DMS 273 (cell line): ENCODE results near the gene PTPRJ.
A peak's percentile ranks its signal among the peaks of the same experiment; 100 is the strongest.
"Not testable (repeated sequence)": the region's sequence is repeated elsewhere in the genome, so short reads cannot be mapped to it uniquely, and the experiment has no call there.

Experiments
- DNase-seq: peaks from one replicate; lab custom pipeline; 2025; ENCODE audit not compliant: unreplicated experiment; lab: John Stamatoyannopoulos, UW

The PTPRJ gene

DNA sequence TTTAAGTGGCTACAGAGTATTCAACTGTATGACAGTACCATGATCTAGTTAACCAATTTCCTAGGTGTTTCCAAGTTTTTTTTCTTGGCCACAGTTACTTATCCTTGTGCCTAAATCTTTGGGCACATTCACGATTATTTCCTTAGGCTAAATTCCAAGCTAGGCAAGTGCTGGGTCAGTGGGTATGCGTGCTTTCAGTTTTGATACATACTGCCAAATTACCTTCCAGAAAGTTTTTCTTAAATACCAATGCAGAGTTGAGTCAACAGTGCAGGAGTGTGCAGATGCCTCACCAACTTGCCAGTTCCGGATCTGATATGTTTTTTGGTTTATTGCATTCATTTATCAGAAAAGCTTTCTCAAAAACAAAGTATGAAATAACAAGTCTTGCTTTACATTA lies 168.4 kb downstream of the PTPRJ start:
- DNase-seq: no peak

DNA sequence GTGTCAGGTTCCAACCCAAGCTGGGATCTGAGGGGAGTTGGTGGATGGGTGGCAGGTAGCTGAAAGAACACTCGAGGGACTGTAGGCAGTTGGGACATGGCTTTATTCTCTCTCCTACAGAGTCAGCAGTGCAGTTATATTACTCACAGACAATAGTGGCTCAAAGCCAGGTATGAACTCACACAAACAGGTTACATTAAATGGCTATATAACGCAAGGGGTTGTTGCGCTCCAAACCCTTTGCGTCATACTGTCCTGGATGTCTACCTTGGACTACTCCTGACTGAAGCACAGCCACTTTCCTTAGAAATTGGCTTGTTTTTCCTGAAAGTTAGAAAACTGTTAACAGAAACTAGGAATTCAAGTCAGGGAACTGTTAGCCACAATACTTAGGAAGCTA lies 169.9 kb downstream of the PTPRJ start:
- DNase-seq: no peak

GRCh38 chr11:48154151-48154550 lies 173.8 kb downstream of the PTPRJ start:
- no peak for DNase-seq

- no peak for DNase-seq
Measured at GRCh38 chr11:48161951-48162884, 181.9 kb downstream of the PTPRJ start.

GRCh38 chr11:48162885-48163268 lies 182.5 kb downstream of the PTPRJ start:
- no peak for DNase-seq

DNA sequence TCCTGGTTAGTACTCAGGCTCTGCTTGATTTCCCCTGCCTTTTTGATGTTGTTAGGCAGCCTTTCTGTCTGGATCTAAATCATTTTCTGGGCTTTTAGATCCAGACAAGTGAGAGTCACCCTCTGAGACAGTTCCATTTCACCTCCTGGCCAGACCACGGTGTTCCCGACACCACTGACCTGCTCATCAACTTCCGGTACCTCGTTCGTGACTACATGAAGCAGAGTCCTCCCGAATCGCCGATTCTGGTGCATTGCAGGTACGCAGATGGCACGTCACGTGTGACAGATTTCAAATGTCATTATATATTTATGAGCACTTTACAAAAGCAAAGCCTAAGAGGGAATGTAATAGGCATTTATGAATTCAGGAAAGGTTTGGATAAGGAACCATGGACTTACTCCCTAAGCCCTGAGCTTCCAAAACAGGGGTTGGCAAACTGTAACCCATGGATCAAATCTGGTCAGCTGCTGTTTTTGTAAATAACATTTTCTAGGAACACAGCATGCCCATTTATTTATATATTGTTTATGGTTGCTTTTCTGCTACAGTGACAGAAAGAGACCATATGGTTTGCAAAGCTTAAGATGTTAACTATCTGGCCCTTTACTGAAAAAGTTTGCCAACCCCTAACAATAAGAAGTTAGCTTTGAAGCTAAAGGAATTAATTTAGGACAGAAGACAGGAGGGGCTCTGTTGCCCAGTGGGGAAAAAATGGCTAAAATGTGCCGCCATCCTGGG lies 183.2 kb downstream of the PTPRJ start:
- no peak for DNase-seq

GRCh38 chr11:48164836-48165235 lies 184.5 kb downstream of the PTPRJ start:
- no peak for DNase-seq

GRCh38 chr11:48165426-48165825 lies 185.1 kb downstream of the PTPRJ start:
- no peak for DNase-seq

DNA sequence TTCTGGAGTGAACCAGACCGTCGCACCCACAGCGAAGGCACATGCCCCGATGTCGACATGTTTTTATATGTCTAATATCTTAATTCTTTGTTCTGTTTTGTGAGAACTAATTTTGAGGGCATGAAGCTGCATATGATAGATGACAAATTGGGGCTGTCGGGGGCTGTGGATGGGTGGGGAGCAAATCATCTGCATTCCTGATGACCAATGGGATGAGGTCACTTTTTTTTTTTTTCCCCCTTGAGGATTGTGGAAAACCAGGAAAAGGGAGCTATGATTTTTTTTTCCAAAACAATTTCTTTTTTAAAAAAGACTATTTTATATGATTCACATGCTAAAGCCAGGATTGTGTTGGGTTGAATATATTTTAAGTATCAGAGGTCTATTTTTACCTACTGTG lies 187.0 kb downstream of the PTPRJ start:
- no peak for DNase-seq

DNA sequence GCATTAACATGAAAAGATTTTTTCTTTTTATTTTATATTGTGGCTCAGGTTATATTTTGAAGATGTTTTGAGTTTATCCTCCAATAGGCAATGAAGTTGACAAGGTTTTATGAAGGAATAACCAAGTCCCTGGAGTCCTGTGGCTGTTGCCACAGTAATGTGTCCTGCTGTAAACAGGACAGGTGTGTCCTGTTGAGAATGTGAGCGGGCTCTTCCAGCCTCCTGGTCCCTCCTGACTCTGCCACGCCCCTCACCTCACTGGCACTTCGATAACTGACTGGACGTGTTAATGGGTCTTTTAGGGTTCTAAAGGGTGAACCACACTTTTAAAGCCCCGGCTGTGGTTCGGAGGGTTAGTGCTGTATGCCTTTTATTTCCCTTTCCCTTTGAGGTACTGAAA lies 188.5 kb downstream of the PTPRJ start:
- no peak for DNase-seq

DNA sequence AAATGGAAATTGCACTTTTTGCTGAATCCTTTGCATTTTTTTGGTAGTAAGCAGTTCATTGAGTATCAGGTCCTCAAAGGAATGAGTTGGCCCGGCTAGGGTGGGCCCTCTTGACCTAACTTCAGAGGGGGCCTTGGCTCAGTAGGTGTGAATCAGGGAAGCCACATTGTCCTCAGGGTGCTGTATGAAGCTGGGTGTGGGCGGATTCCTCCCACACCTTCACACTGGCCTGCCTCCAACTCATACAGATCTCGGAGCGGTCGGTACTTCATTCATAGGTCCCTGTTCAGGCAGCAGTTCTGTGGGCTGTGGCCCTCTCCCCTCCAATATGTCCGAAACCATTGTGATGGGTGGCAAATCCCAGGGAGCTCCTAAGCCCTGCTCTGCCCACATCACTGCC lies 188.9 kb downstream of the PTPRJ start:
- no peak for DNase-seq

DNA sequence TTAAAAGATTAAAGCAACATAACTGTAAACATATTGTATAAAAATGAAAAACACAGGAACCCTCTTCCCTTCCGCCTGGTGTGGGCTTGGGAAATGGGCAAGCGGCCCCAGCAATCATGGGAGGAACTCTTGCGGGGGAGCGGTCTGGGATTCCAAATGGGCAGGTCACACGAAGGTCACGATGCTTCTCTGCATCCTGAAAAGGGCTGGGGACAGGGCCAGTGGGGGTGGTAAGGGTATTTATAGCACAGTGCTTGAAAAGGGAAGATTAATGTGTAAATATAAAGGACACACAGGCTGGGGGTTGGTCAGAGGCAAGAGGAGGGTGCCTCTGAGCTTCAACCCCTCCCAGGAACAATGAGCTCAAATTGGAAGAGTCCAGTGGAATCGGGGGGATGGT lies 189.4 kb downstream of the PTPRJ start:
- no peak for DNase-seq

DNA sequence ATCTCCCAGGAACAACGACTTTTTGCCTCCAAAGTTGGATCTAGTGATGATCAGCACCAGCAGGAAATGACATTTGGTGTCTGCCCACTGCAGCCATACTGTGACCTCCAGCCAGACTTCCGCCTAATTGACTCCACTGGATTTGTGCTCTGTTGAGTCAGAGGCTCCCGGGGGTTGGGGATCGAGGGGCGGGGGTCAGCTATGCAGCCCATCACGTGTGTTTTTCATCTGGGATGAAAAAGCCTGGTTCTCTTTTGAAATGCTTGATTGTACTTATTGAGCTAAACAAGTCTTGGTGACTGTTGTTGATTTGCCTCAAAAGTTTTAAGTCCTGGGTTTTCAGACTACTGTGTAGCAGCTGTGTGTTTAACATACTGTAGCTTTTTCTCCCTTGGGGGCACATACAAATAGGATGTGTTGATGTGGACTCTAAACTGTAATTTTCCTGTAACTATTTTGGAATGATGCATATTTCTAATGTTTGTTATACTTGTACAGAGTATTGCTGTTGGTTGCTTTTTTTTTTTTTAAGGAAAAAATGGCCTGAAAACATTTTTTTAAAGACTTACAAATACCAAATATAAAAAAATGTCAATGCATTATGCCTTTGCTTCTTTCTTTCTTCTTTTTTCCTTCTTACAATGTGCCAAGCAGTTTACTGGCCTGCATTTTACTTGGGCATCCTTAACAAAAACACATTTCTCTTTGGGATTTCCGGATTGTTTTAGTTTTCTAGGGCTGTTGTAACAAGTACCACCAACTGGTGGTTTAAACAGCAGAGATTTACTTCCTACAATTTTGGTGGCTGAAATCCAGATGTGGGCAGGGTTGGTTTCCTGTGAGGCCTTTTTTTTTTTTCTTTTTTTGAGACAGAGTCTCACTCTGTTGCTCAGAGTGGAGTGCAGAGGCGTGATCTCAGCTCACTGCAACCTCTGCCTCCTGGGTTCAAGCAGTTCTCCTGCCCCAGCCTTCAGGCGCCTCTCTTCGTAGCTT lies 190.2 kb downstream of the PTPRJ start:
- no peak for DNase-seq

GRCh38 chr11:48172818-48173609 lies 192.7 kb downstream of the PTPRJ start:
- peak; percentile 73 for DNase-seq

- no peak for DNase-seq
Measured at GRCh38 chr11:48177661-48178060, 197.3 kb downstream of the PTPRJ start.

DNA sequence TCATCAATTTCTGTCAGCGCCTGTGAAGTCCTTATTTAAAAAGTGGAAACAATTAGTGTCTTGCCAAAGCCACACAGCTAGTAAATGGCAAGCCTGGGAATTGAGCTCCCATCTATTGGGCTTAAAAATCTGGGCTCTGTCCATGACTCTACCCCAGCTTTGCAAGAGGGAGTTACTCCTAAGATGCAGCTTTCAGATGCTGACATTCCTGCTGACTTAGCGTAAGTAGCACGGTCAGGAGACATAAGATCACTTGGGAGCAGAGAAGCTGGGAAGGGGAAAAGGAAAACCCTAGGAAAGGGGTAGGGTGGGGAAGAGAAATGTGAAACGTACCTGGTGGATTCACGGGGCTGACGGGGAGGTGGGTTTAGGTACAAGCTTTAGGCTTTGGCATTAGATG lies 200.3 kb downstream of the PTPRJ start:
- DNase-seq: no peak

DNA sequence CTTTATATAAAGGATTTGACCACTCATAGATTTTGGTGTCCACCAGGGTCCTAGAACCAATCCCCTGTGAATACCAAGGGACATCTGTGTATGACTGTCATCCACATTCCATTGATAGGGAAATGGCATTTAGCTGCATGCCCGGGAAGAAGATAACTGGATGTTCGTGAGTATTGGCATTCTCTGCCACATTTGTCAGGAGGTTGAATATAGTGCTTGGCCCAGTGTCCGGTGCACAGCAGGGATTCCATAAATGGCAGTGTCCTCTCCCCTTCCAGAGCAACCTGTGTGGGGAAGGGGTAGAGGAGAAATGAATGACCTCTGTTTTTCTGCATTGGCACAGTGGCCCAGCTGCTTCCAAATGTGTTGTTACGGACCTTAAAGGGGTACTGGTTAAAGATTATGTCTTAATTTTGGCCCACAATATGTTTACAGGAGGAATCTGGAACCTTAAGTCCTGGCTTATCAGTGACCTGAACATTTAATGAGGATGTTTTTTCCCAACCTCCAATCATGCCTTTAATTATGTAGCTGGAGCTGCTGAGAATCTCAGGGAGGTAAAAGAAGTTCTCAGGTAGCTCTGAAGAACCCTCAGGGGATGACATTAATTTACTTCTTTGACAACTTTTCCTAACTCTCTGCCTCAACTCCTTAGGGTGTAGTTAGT lies 202.6 kb downstream of the PTPRJ start:
- DNase-seq: no peak

GRCh38 chr11:48184452-48184851 lies 204.1 kb downstream of the PTPRJ start:
- peak; percentile 20 for DNase-seq

DNA sequence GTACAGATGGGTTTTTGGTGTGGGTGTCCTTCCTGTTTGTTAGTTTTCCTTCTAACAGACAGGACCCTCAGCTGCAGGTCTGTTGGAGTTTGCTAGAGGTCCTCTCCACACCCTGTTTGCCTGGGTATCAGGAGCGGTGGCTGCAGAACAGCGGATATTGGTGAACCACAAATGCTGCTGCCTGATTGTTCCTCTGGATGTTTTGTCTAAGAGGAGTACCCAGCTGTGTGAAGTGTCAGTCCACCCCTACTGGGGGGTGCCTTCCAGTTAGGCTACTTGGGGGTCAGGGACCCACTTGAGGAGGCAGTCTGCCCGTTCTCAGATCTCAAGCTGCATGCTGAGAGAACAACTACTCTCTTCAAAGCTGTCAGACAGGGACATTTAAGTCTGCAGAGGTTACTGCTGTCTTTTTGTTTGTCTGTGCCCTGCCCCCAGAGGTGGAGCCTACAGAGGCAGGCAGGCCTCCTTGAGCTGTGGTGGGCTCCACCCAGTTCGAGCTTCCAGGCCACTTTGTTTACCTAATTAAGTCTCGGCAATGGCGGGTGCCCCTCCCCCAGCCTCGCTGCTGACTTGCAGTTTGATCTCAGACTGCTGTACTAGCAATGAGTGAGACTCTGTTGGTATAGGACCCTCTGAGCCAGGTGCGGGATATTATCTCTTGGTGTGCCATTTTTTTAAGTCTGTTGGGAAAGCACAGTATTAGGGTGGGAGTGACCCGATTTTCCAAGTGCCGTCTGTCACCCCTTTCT lies 210.7 kb downstream of the PTPRJ start:
- not testable (repeated sequence) for DNase-seq
